Fibroblast of skin of back (primary cell): ENCODE measurements around the gene PTPRD.
"Not testable (repeated sequence)": the region's sequence is repeated elsewhere in the genome, so short reads cannot be mapped to it uniquely, and the experiment has no call there.

Experiments
- DNase-seq: peaks from one replicate; pipeline ENCODE4 v3.0.0-alpha.2; 2013

PTPRD gene

GRCh38 chr9:9469271-9469670 lies 1143.5 kb downstream of the PTPRD start:
- no peak for DNase-seq

GRCh38 chr9:9441874-9442273 lies 1170.9 kb downstream of the PTPRD start:
- DNase-seq = not testable (repeated sequence)

- no peak for DNase-seq
These were observed 1175.2 kb downstream of the PTPRD start for GRCh38 chr9:9437641-9438040.

- not testable (repeated sequence) for DNase-seq
These were observed 1186.3 kb downstream of the PTPRD start for GRCh38 chr9:9426454-9426853.

GRCh38 chr9:9412241-9412640 lies 1200.6 kb downstream of the PTPRD start:
- no peak for DNase-seq

GRCh38 chr9:9410736-9411135 lies 1202.1 kb downstream of the PTPRD start:
- DNase-seq = no peak

- no peak for DNase-seq
These were observed 1212.8 kb downstream of the PTPRD start for GRCh38 chr9:9399982-9400381.

GRCh38 chr9:9396518-9396917 lies 1216.3 kb downstream of the PTPRD start:
- no peak for DNase-seq

GRCh38 chr9:9395539-9395938 lies 1217.3 kb downstream of the PTPRD start:
- DNase-seq = no peak

- no peak for DNase-seq
These were observed 1220.0 kb downstream of the PTPRD start for GRCh38 chr9:9392755-9393154.

GRCh38 chr9:9389904-9390303 lies 1222.9 kb downstream of the PTPRD start:
- no peak for DNase-seq

- DNase-seq = no peak
These were observed 1225.2 kb downstream of the PTPRD start for GRCh38 chr9:9387511-9388115.

GRCh38 chr9:9362332-9362731 lies 1250.5 kb downstream of the PTPRD start:
- no peak for DNase-seq

- DNase-seq = peak; percentile 2
These were observed 1259.8 kb downstream of the PTPRD start for GRCh38 chr9:9352877-9353481.

GRCh38 chr9:9341203-9341602 lies 1271.6 kb downstream of the PTPRD start:
- no peak for DNase-seq

- no peak for DNase-seq
These were observed 1275.7 kb downstream of the PTPRD start for GRCh38 chr9:9337129-9337528.

- DNase-seq = no peak
These were observed 1286.1 kb downstream of the PTPRD start for GRCh38 chr9:9326749-9327148.

- no peak for DNase-seq
These were observed 1293.8 kb downstream of the PTPRD start for GRCh38 chr9:9319007-9319406.

GRCh38 chr9:9310743-9311142 lies 1302.1 kb downstream of the PTPRD start:
- DNase-seq = not testable (repeated sequence)

- no peak for DNase-seq
These were observed 1307.2 kb downstream of the PTPRD start for GRCh38 chr9:9305600-9305999.

GRCh38 chr9:9299134-9299533 lies 1313.7 kb downstream of the PTPRD start:
- DNase-seq = no peak

GRCh38 chr9:9286001-9286400 lies 1326.8 kb downstream of the PTPRD start:
- peak; percentile 22 for DNase-seq

- DNase-seq = no peak
These were observed 1328.6 kb downstream of the PTPRD start for GRCh38 chr9:9284201-9284600.

- no peak for DNase-seq
These were observed 1329.4 kb downstream of the PTPRD start for GRCh38 chr9:9283159-9283986.
